ENCODE data around the gene CGAS. TPM values are rescaled to one million over a fixed set of nuclear protein-coding genes. Genes with fewer than 3 reads are reported as not detected.

Gene CGAS
- total and polyA plus RNA-seq, 2 experiments from 2014 or later = 8.3 to 12.7 TPM

DNA sequence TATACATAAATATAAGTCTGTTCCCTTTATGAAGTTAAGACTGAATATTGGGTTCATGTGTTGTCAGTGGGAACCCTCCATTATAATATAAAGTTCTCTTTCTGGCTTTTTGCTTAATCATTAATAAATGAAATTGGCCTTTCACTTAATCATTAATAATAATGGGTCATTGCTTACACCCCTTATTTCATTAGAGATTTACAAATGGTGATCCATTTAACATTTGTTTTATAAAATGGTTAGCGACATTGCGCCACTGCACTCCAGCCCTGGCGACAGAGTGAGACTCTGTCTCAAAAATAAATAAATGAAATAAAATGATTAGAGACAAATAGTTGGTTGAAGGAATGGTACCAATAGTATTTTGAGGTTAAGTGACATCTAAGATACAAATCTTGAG lies 39.0 kb downstream of the CGAS start (continued):
- TF ChIP-seq, protein P1, sequence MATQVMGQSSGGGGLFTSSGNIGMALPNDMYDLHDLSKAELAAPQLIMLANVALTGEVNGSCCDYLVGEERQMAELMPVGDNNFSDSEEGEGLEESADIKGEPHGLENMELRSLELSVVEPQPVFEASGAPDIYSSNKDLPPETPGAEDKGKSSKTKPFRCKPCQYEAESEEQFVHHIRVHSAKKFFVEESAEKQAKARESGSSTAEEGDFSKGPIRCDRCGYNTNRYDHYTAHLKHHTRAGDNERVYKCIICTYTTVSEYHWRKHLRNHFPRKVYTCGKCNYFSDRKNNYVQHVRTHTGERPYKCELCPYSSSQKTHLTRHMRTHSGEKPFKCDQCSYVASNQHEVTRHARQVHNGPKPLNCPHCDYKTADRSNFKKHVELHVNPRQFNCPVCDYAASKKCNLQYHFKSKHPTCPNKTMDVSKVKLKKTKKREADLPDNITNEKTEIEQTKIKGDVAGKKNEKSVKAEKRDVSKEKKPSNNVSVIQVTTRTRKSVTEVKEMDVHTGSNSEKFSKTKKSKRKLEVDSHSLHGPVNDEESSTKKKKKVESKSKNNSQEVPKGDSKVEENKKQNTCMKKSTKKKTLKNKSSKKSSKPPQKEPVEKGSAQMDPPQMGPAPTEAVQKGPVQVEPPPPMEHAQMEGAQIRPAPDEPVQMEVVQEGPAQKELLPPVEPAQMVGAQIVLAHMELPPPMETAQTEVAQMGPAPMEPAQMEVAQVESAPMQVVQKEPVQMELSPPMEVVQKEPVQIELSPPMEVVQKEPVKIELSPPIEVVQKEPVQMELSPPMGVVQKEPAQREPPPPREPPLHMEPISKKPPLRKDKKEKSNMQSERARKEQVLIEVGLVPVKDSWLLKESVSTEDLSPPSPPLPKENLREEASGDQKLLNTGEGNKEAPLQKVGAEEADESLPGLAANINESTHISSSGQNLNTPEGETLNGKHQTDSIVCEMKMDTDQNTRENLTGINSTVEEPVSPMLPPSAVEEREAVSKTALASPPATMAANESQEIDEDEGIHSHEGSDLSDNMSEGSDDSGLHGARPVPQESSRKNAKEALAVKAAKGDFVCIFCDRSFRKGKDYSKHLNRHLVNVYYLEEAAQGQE (IDR thresholded peaks at IDR 0.05; ENCODE audit: unreplicated experiment) = no peak
- TF ChIP-seq JUNB (IDR thresholded peaks at IDR 0.05; ENCODE audit: unreplicated experiment) = no peak
- no peak for TF ChIP-seq ZNF331 (CRISPR knock-in tag; IDR thresholded peaks at IDR 0.05; ENCODE audit: low read depth)
- TF ChIP-seq EZH2 (IDR thresholded peaks at IDR 0.05; ENCODE audit: low read depth, unreplicated experiment) = no peak
- no peak for TF ChIP-seq EZH2phosphoT487 (IDR thresholded peaks at IDR 0.05; ENCODE audit: unreplicated experiment)
- TF ChIP-seq NANOG (IDR thresholded peaks at IDR 0.05; ENCODE audit: borderline replicate concordance) = no peak
- TF ChIP-seq, protein P2, sequence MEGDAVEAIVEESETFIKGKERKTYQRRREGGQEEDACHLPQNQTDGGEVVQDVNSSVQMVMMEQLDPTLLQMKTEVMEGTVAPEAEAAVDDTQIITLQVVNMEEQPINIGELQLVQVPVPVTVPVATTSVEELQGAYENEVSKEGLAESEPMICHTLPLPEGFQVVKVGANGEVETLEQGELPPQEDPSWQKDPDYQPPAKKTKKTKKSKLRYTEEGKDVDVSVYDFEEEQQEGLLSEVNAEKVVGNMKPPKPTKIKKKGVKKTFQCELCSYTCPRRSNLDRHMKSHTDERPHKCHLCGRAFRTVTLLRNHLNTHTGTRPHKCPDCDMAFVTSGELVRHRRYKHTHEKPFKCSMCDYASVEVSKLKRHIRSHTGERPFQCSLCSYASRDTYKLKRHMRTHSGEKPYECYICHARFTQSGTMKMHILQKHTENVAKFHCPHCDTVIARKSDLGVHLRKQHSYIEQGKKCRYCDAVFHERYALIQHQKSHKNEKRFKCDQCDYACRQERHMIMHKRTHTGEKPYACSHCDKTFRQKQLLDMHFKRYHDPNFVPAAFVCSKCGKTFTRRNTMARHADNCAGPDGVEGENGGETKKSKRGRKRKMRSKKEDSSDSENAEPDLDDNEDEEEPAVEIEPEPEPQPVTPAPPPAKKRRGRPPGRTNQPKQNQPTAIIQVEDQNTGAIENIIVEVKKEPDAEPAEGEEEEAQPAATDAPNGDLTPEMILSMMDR (conservative IDR thresholded peaks at IDR 0.05; ENCODE audit: low read depth in 2 of 2) = no peak

DNA sequence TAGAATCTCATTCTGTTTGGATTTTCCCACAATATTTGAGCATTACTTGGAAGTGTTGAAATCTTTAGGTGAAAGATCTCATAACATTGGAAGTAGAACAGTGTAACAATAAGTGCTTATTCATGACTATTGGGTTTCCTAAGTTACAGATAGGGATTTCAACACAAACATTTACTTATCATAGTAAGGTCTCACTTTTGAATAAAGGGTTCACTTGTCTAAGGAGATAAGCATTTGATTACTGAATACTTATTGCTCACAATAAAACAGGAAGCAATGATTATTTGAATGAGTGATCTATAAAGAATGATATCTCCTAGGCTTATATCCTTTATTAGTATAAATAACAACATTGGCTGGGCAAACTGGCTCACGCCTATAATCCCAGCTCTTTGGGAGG lies 42.7 kb downstream of the CGAS start:
- Mint-ChIP-seq H3K4me1 (no peaks in the 10 kb centered on the region), H3K27ac (no peak overlapping the region), H3K9me3 (no peaks in the 10 kb centered on the region), H3K36me3 (ENCODE audit: low read depth) (no peaks in the 10 kb centered on the region), H3K4me3 (no peak overlapping the region), H3K27me3 (ENCODE audit: insufficient read depth, low read depth, poor library complexity) (no peaks in the 10 kb centered on the region)
- H3K4me2 ChIP-seq = no peak overlapping the region
- ATAC-seq = no peak
- H3K4me3 ChIP-seq = no peak overlapping the region
- H2AFZ ChIP-seq = no peak overlapping the region
- no peaks in the 10 kb centered on the region for H3K9me2 ChIP-seq (ENCODE audit: insufficient read depth)
- H3K27ac ChIP-seq (ENCODE audit: low read depth) = no peak overlapping the region
- no peaks in the 10 kb centered on the region for H3F3A ChIP-seq (replicated peaks; ENCODE audit: low read depth)
- H3K27me3 ChIP-seq (ENCODE audit: insufficient read depth) = no peaks in the 10 kb centered on the region
- H4K20me1 ChIP-seq (replicated peaks; ENCODE audit: insufficient read depth) = no peaks in the 10 kb centered on the region
- H3K36me3 ChIP-seq (ENCODE audit: insufficient read depth) = no peaks in the 10 kb centered on the region
- DNase-seq (ENCODE audit: low spot score) = no peak
- H3K4me1 ChIP-seq (ENCODE audit: insufficient read depth) = no peaks in the 10 kb centered on the region
- no peaks in the 10 kb centered on the region for H3K79me2 ChIP-seq (replicated peaks; ENCODE audit: insufficient read depth)
- TF ChIP-seq, protein P1 (IDR thresholded peaks at IDR 0.05; ENCODE audit: unreplicated experiment) = no peak
- TF ChIP-seq, protein P3, sequence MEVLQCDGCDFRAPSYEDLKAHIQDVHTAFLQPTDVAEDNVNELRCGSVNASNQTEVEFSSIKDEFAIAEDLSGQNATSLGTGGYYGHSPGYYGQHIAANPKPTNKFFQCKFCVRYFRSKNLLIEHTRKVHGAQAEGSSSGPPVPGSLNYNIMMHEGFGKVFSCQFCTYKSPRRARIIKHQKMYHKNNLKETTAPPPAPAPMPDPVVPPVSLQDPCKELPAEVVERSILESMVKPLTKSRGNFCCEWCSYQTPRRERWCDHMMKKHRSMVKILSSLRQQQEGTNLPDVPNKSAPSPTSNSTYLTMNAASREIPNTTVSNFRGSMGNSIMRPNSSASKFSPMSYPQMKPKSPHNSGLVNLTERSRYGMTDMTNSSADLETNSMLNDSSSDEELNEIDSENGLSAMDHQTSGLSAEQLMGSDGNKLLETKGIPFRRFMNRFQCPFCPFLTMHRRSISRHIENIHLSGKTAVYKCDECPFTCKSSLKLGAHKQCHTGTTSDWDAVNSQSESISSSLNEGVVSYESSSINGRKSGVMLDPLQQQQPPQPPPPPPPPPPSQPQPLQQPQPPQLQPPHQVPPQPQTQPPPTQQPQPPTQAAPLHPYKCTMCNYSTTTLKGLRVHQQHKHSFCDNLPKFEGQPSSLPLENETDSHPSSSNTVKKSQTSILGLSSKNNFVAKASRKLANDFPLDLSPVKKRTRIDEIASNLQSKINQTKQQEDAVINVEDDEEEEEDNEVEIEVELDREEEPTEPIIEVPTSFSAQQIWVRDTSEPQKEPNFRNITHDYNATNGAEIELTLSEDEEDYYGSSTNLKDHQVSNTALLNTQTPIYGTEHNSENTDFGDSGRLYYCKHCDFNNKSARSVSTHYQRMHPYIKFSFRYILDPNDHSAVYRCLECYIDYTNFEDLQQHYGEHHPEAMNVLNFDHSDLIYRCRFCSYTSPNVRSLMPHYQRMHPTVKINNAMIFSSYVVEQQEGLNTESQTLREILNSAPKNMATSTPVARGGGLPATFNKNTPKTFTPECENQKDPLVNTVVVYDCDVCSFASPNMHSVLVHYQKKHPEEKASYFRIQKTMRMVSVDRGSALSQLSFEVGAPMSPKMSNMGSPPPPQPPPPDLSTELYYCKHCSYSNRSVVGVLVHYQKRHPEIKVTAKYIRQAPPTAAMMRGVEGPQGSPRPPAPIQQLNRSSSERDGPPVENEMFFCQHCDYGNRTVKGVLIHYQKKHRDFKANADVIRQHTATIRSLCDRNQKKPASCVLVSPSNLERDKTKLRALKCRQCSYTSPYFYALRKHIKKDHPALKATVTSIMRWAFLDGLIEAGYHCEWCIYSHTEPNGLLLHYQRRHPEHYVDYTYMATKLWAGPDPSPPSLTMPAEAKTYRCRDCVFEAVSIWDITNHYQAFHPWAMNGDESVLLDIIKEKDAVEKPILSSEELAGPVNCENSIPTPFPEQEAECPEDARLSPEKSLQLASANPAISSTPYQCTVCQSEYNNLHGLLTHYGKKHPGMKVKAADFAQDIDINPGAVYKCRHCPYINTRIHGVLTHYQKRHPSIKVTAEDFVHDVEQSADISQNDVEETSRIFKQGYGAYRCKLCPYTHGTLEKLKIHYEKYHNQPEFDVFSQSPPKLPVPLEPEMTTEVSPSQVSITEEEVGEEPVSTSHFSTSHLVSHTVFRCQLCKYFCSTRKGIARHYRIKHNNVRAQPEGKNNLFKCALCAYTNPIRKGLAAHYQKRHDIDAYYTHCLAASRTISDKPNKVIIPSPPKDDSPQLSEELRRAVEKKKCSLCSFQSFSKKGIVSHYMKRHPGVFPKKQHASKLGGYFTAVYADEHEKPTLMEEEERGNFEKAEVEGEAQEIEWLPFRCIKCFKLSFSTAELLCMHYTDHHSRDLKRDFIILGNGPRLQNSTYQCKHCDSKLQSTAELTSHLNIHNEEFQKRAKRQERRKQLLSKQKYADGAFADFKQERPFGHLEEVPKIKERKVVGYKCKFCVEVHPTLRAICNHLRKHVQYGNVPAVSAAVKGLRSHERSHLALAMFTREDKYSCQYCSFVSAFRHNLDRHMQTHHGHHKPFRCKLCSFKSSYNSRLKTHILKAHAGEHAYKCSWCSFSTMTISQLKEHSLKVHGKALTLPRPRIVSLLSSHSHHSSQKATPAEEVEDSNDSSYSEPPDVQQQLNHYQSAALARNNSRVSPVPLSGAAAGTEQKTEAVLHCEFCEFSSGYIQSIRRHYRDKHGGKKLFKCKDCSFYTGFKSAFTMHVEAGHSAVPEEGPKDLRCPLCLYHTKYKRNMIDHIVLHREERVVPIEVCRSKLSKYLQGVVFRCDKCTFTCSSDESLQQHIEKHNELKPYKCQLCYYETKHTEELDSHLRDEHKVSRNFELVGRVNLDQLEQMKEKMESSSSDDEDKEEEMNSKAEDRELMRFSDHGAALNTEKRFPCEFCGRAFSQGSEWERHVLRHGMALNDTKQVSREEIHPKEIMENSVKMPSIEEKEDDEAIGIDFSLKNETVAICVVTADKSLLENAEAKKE (CRISPR knock-in tag; IDR thresholded peaks at IDR 0.05) = no peak
- TF ChIP-seq ZNF331 (CRISPR knock-in tag; IDR thresholded peaks at IDR 0.05; ENCODE audit: low read depth) = no peak

Measured in GM23338 (cell line).